Left ventricle myocardium inferior (tissue), 1 donor: ENCODE data around the gene TUBGCP5. TPM values are rescaled to one million over a fixed set of nuclear protein-coding genes. Genes with fewer than 3 reads are reported as not detected.

ENCODE experiments used
- DNase-seq: peaks from one replicate; pipeline ENCODE4 v3.0.0-alpha.2; 2020
- H3K27ac ChIP-seq: fragments of 200-600 bp; replicated peaks from 2 replicates; pipeline ENCODE4 v1.8.0; 2021
- H3K27me3 ChIP-seq: fragments of 200-600 bp; 2 replicates; pipeline ENCODE4 v1.8.0; 2021; ENCODE audit warnings: low read depth
- H3K36me3 ChIP-seq: fragments of 200-600 bp; 2 replicates; pipeline ENCODE4 v1.8.0; 2021
- H3K4me1 ChIP-seq: fragments of 200-600 bp; 2 replicates; pipeline ENCODE4 v1.8.0; 2021
- H3K4me3 ChIP-seq: fragments of 200-600 bp; 2 replicates; pipeline ENCODE4 v1.8.0; 2021; ENCODE audit warnings: mild to moderate bottlenecking, moderate library complexity
- H3K9me3 ChIP-seq: fragments of 200-600 bp; replicated peaks from 2 replicates; pipeline ENCODE4 v1.8.0; 2021
- CTCF ChIP-seq: fragments of 200-600 bp; IDR thresholded peaks from 2 replicates; pipeline ENCODE4 v1.8.0; 2021; ENCODE audit warnings: antibody characterized with exemption, mild to moderate bottlenecking, borderline replicate concordance
- intact Hi-C: fragments of 100-400 bp; cut with micrococcal nuclease; formaldehyde crosslinking; loops from one replicate; pipeline ENCODE4 v1.11.0; 2022
- total RNA-seq: library from RNA; stranded (reverse); fragmentation: NEBNext Ultra II Directional; extraction: Animal tissue kit (Norgen Biotek cat#: 25700); gene quantifications from one replicate; pipeline ENCODE4 v1.2.1, GENCODE V29; 2021
- donor health status: DM: no; HTN: yes; CAD: no; lungs with severe emphysema.

Gene TUBGCP5
- total RNA-seq, 1 donor from 2014 or later = 11.3 TPM

GRCh38 chr15:22979238-22980188, 59.9 kb downstream of the TUBGCP5 start:
- H3K36me3 ChIP-seq = no peaks in the 10 kb centered on the region
- H3K27ac ChIP-seq = peak overlapping the region; percentile 94
- no peak for TF ChIP-seq CTCF
- peaks cover 48% of the 10 kb centered on the region for H3K4me1 ChIP-seq
- H3K27me3 ChIP-seq = no peaks in the 10 kb centered on the region
- intact Hi-C loops = no loop called here
- no peaks in the 10 kb centered on the region for H3K9me3 ChIP-seq
- peak; percentile 54 for DNase-seq
- H3K4me3 ChIP-seq = peak overlapping the region; percentile 94

- H3K9me3 ChIP-seq = no peaks in the 10 kb centered on the region
- peaks cover 55% of the 10 kb centered on the region for H3K4me1 ChIP-seq
- peak overlapping the region; percentile 94 for H3K27ac ChIP-seq
- peak overlapping the region; percentile 94 for H3K4me3 ChIP-seq
- intact Hi-C loops = no loop called here
- H3K27me3 ChIP-seq = no peaks in the 10 kb centered on the region
- no peak for TF ChIP-seq CTCF
- DNase-seq = no peak
- H3K36me3 ChIP-seq = no peaks in the 10 kb centered on the region
Measured at GRCh38 chr15:22978691-22979237, 60.6 kb downstream of the TUBGCP5 start.

GRCh38 chr15:22974745-22975144, 64.6 kb downstream of the TUBGCP5 start:
- DNase-seq = no peak
- H3K36me3 ChIP-seq = peaks cover 4% of the 10 kb centered on the region
- no peak overlapping the region for H3K4me3 ChIP-seq
- TF ChIP-seq CTCF = no peak
- H3K27ac ChIP-seq = no peak overlapping the region
- no peaks in the 10 kb centered on the region for H3K27me3 ChIP-seq
- intact Hi-C loops = no loop called here
- H3K4me1 ChIP-seq = peaks cover 49% of the 10 kb centered on the region
- H3K9me3 ChIP-seq = peaks cover 11% of the 10 kb centered on the region

- Histone ChIP-seq H3K36me3 (peaks cover 4% of the 10 kb centered on the region), H3K9me3 (peaks cover 16% of the 10 kb centered on the region), H3K27ac (no peak overlapping the region), H3K27me3 (no peaks in the 10 kb centered on the region), H3K4me1 (peaks cover 45% of the 10 kb centered on the region), H3K4me3 (no peak overlapping the region)
- no peak for TF ChIP-seq CTCF
- intact Hi-C loops = no loop called here
- no peak for DNase-seq
Measured at GRCh38 chr15:22973987-22974386, 65.4 kb downstream of the TUBGCP5 start.

- Histone ChIP-seq H3K4me3 (no peak overlapping the region), H3K4me1 (peaks cover 45% of the 10 kb centered on the region), H3K27me3 (no peaks in the 10 kb centered on the region), H3K36me3 (peaks cover 4% of the 10 kb centered on the region), H3K27ac (no peak overlapping the region), H3K9me3 (peaks cover 16% of the 10 kb centered on the region)
- no peak for DNase-seq
- intact Hi-C loops = no loop called here
- no peak for TF ChIP-seq CTCF
Measured at GRCh38 chr15:22973286-22973685, 66.1 kb downstream of the TUBGCP5 start.
